GM12872 (cell line): ENCODE results near the gene KRCC1.

Experiments used
- CTCF ChIP-seq: IDR thresholded peaks from 3 replicates; pipeline ENCODE4 v1.5.1; 2011; ENCODE audit warnings: low read depth, mild to moderate bottlenecking, low read length, moderate library complexity; ENCODE audit not compliant: insufficient read depth

The KRCC1 gene

DNA sequence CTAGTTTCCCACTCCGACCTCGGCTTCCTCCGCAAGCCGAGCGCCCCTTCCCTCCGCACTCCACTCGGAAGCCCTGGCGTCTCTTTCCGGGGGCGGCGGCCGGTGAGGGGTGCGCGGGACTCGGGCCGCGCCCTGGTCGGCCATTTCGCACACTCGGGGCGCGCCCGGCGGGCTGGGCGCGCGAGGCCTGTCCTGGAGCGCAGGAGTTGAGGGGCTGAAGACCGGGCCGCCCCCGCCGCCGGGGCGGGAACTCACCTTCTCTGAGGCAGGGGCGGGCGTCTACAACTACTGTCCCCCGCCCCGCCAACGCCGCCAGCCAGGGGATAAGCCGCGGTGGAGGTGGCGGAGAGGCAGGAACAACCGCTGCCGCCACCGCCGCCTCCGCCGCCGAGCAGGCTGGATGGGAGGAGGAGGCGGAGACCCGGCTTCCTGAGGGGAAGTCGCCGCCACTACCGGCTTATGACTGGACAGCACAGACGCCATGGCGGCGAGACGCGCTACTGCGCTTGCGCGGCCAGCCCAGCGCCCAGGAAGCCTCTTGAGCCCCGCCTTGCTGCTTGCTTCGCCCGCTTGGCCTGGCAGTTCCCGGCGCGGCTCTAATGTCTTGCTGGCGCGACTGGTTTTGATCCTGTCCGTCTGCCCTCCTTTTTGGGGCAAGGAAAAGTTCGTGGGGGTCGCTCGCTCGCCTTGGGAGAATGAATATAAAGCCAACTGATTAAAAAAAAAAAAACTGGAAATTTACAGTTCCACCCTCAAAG lies at the start of gene KRCC1:
Gene KRCC1, minus strand, starts transcription at position 413 of the 758 bp plus-strand sequence. CDS start 27,220 bp downstream, outside the sequence.
- no peak for TF ChIP-seq CTCF

DNA sequence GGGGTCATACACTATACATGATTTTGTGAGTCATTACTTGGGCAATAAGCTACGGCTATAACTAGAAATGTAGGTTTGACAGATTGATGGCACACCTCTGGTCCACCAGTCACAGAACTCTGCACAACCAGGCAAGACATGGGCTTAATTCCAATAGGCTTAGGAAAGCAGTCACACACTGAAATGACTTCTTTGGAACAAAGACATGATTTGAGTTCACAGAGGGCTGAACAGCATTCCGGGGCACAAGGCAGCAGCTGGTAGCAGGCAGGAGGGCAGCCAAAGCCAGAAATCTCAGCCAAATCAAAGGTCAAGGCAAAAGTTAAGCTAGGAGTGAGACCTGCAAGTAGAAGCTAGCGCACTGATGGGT lies 44.9 kb upstream of the KRCC1 start:
- no peak for TF ChIP-seq CTCF

DNA sequence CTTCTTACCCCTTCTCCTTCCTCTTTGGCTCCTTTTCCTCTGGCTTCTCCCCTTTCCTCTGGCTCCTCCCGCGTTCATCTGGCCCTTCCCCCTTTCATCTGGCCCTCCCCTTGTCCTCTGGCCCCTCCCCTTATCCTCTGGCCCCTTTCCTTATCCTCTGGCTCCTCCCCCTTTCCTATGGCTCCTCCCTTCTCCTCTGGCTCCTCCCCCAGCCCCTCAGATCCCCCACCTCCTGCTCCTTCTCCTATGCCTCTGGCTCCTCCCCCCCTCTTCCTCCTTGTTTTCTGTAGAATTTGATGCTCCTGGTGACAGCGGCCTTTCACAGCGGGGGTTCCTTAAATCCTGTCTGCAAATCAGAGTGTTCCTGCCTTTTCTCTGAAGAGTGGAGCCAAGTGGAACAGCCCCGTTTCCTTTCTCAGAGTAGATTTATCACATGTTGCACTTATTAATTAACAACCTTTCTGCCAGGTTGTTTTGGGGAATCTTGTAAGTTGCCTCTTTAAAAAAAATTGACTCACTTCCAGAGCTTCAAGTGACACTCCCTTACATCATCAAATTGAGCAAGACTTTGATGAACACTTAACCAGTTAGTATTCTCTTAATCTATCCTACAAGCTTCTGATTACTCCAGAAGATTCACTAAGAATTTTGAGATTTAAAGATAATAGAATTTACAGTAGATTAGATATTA lies 44.4 kb upstream of the KRCC1 start:
- TF ChIP-seq CTCF = no peak

DNA sequence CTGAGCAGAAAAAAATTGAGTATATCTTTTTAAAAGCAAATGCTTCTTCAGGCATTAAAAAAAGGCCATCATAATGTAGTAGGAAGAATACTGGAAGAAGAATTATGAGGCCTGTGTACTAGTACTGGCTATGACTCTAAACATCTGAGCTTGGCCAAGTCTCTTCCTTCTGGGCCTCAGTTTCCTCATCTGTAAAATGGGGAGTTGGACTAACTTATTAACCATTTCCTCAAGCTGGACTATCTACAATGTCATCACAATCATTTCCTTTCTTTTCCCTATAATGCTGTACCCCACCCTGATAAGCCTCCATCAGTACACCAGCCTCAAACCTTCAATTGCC lies 42.9 kb upstream of the KRCC1 start:
- TF ChIP-seq CTCF = no peak

DNA sequence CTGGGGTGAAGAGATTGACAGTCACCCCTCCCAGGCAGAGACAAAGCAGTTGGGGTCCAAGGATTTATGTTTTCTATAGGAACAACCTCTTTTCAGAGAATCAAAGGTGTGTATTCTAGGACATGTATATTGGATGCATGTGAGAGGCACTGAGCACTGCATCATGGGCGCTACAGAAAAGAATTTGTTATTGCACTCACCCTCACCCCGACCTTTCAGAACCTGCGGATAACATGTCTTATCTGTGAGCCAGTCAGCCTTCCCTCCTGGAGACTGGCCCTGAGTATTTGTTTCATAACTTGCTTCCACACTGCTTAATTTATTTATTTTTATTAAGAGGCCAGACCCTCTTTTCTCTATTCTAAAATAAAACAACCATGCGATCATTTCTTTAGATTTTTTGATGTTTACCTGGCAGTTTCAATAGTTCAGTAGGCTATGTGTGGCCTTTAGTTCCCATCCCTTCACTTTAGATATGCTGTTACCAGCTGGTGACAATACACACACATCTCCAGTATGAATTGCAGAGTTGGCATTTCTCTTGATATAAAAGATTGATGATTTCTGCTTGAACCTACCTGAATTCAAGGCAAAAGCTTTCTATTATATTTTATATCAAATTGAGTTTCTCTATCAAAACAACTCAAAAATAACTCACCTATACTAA lies 42.4 kb upstream of the KRCC1 start:
- TF ChIP-seq CTCF = no peak

DNA sequence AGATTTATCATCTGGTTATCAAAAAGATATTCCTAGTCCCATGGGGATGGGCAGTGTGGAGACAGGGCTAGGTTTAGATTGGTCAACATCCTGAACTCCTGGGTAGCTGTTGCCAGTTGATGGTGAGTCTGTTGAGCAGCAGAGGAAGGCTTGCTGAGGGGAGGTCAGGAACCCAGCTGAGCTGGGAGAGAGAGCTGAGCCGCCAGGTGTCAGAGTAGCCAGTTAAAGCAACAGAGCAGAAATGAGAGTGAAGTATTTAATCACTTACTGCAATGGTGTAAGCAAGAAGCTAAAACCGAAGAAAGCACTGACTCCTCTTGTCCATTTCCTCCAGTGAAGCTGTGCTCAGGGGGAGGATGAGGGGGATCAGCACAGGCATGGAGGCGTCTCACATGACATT lies 41.6 kb upstream of the KRCC1 start:
- no peak for TF ChIP-seq CTCF

DNA sequence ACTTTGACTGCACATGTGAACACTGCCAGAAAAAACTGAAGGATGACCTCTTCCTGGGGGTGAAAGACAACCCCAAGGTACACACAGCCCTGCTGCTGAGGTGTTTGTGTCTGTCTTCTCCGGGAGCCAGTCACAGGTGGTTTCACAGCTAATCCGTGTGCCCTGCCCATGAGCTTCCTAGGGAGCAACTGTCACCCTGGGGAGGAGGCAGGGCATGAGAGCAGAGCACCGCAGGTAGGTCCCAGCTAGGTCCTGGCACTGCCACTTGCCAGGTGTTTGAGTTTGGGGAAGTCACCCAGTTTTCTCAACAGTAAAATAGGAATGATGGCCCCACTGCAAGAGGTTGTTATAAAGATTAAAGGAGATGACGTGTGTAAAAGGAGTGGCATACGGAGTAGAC lies 41.1 kb upstream of the KRCC1 start:
- no peak for TF ChIP-seq CTCF
